ENCODE data around the gene IMPACT. TPM values are rescaled to one million over a fixed set of nuclear protein-coding genes. Genes with fewer than 3 reads are reported as not detected.

Gene IMPACT
- total RNA-seq, 1 donor from 2014 or later, result 31.5 TPM

- DNase-seq (ENCODE audit: low read depth), result no peak
- H3K4me3 ChIP-seq (ENCODE audit: low read depth, low read length), result no peak overlapping the region
- TF ChIP-seq CTCF (IDR thresholded peaks at IDR 0.05; ENCODE audit: insufficient read depth, low read length, poor library complexity, severe bottlenecking), result no peak
- no peaks in the 10 kb centered on the region for H3K36me3 ChIP-seq (ENCODE audit: control insufficient read depth, insufficient read depth, low read length)
- H3K27me3 ChIP-seq (ENCODE audit: control insufficient read depth, insufficient read depth, low read length), result no peaks in the 10 kb centered on the region
Observed at GRCh38 chr18:24446453-24446852, 20.0 kb downstream of the IMPACT start.

GRCh38 chr18:24446953-24447538, 20.6 kb downstream of the IMPACT start:
- DNase-seq (ENCODE audit: low read depth), result no peak
- peak; percentile 1 for TF ChIP-seq CTCF (IDR thresholded peaks at IDR 0.05; ENCODE audit: insufficient read depth, low read length, poor library complexity, severe bottlenecking)
- Histone ChIP-seq H3K4me3 (ENCODE audit: low read depth, low read length) (no peak overlapping the region), H3K36me3 (ENCODE audit: control insufficient read depth, insufficient read depth, low read length) (no peaks in the 10 kb centered on the region), H3K27me3 (ENCODE audit: control insufficient read depth, insufficient read depth, low read length) (no peaks in the 10 kb centered on the region)

GRCh38 chr18:24447961-24448360, 21.5 kb downstream of the IMPACT start:
- DNase-seq (ENCODE audit: low read depth), result no peak
- TF ChIP-seq CTCF (IDR thresholded peaks at IDR 0.05; ENCODE audit: insufficient read depth, low read length, poor library complexity, severe bottlenecking), result no peak
- Histone ChIP-seq H3K4me3 (ENCODE audit: low read depth, low read length) (no peak overlapping the region), H3K36me3 (ENCODE audit: control insufficient read depth, insufficient read depth, low read length) (no peaks in the 10 kb centered on the region), H3K27me3 (ENCODE audit: control insufficient read depth, insufficient read depth, low read length) (no peaks in the 10 kb centered on the region)

- Histone ChIP-seq H3K4me3 (ENCODE audit: low read depth, low read length) (no peak overlapping the region), H3K27me3 (ENCODE audit: control insufficient read depth, insufficient read depth, low read length) (no peaks in the 10 kb centered on the region), H3K36me3 (ENCODE audit: control insufficient read depth, insufficient read depth, low read length) (no peaks in the 10 kb centered on the region)
- TF ChIP-seq CTCF (IDR thresholded peaks at IDR 0.05; ENCODE audit: insufficient read depth, low read length, poor library complexity, severe bottlenecking), result no peak
- DNase-seq (ENCODE audit: low read depth), result no peak
Observed at GRCh38 chr18:24456549-24456948, 30.1 kb downstream of the IMPACT start.

GRCh38 chr18:24459772-24460171, 33.3 kb downstream of the IMPACT start:
- Histone ChIP-seq H3K27me3 (ENCODE audit: control insufficient read depth, insufficient read depth, low read length) (no peaks in the 10 kb centered on the region), H3K36me3 (ENCODE audit: control insufficient read depth, insufficient read depth, low read length) (no peaks in the 10 kb centered on the region), H3K4me3 (ENCODE audit: low read depth, low read length) (no peak overlapping the region)
- no peak for TF ChIP-seq CTCF (IDR thresholded peaks at IDR 0.05; ENCODE audit: insufficient read depth, low read length, poor library complexity, severe bottlenecking)
- DNase-seq (ENCODE audit: low read depth), result no peak

GRCh38 chr18:24460388-24460787, 33.9 kb downstream of the IMPACT start, which contains the start of gene HRH4:
TSS of gene HRH4 (plus strand) at chr18:24460637. CDS start at chr18:24460729, 92 bp downstream.
- DNase-seq (ENCODE audit: low read depth), result no peak
- Histone ChIP-seq H3K27me3 (ENCODE audit: control insufficient read depth, insufficient read depth, low read length) (no peaks in the 10 kb centered on the region), H3K4me3 (ENCODE audit: low read depth, low read length) (no peak within 1 kb of the TSS), H3K36me3 (ENCODE audit: control insufficient read depth, insufficient read depth, low read length) (no peaks in the 10 kb centered on the region)
- TF ChIP-seq CTCF (IDR thresholded peaks at IDR 0.05; ENCODE audit: insufficient read depth, low read length, poor library complexity, severe bottlenecking), result no peak
